HG02610 (cell line): ENCODE measurements around the gene LRBA.
A peak's percentile ranks its signal among the peaks of the same experiment; 100 is the strongest.
"Not testable (repeated sequence)": the region's sequence is repeated elsewhere in the genome, so short reads cannot be mapped to it uniquely, and the experiment has no call there.

ENCODE experiments used
- ATAC-seq: cut with Tn5 transposase; IDR thresholded peaks from one replicate; pipeline ENCODE4 v1.9.1; 2021; ENCODE audit warnings: mild to moderate bottlenecking, moderate library complexity; ENCODE audit not compliant: unreplicated experiment

The LRBA gene

GRCh38 chr4:150978738-150979575, 36.1 kb downstream of the LRBA start:
- ATAC-seq = no peak

- no peak for ATAC-seq
Measured at GRCh38 chr4:150976478-150977118, 38.5 kb downstream of the LRBA start.

GRCh38 chr4:150974750-150975149, 40.3 kb downstream of the LRBA start:
- ATAC-seq = no peak

- ATAC-seq = no peak
Measured at GRCh38 chr4:150974252-150974640, 40.8 kb downstream of the LRBA start.

- ATAC-seq = no peak
Measured at GRCh38 chr4:150973626-150974251, 41.3 kb downstream of the LRBA start.

GRCh38 chr4:150972592-150972991, 42.5 kb downstream of the LRBA start:
- no peak for ATAC-seq

- ATAC-seq = no peak
Measured at GRCh38 chr4:150971901-150972300, 43.2 kb downstream of the LRBA start.

GRCh38 chr4:150970685-150971151, 44.4 kb downstream of the LRBA start:
- ATAC-seq = peak; percentile 96

GRCh38 chr4:150964754-150965153, 50.3 kb downstream of the LRBA start:
- ATAC-seq = no peak

GRCh38 chr4:150963602-150964345, 51.3 kb downstream of the LRBA start:
- ATAC-seq = not testable (repeated sequence)

GRCh38 chr4:150962245-150962644, 52.8 kb downstream of the LRBA start:
- peak; percentile 81 for ATAC-seq

GRCh38 chr4:150961566-150961965, 53.5 kb downstream of the LRBA start:
- ATAC-seq = no peak

GRCh38 chr4:150960818-150961217, 54.3 kb downstream of the LRBA start:
- no peak for ATAC-seq

- ATAC-seq = no peak
Measured at GRCh38 chr4:150960079-150960478, 55.0 kb downstream of the LRBA start.

GRCh38 chr4:150957981-150958380, 57.1 kb downstream of the LRBA start:
- ATAC-seq = not testable (repeated sequence)

GRCh38 chr4:150957095-150957494, 58.0 kb downstream of the LRBA start:
- not testable (repeated sequence) for ATAC-seq

GRCh38 chr4:150953916-150954315, 61.2 kb downstream of the LRBA start:
- not testable (repeated sequence) for ATAC-seq

- ATAC-seq = no peak
Measured at GRCh38 chr4:150952167-150952845, 62.8 kb downstream of the LRBA start.

GRCh38 chr4:150950657-150951288, 64.3 kb downstream of the LRBA start:
- peak; percentile 81 for ATAC-seq

- ATAC-seq = no peak
Measured at GRCh38 chr4:150949943-150950342, 65.1 kb downstream of the LRBA start.
